ENCODE results near the gene FSTL5.

Gene FSTL5

DNA sequence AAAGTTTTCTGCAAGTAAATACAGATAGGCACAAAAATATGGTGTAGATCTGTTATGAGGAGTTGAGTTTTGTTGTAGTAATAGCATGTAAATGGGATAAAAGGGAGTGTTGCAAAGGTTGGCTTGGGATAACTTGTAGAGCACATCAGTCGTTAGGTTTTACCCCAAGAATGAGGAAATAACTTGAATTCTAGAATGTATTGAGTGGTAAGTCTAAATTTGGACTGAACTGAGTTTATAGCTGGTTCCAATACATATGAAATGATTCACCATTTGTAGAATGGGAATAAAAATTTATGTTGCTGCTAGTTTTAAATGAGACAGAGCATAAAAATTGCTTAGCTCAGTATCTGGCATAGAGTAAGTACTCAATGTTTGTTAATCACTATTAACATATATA, 719.2 kb downstream of the FSTL5 start:
- TF ChIP-seq SIN3A (IDR thresholded peaks at IDR 0.05; ENCODE audit: borderline replicate concordance, insufficient read depth, low read length) (no peak), POLR2AphosphoS5 (IDR thresholded peaks at IDR 0.05; ENCODE audit: low read depth, low read length) (no peak), FOXP2 (optimal IDR thresholded peaks at IDR 0.05; ENCODE audit: borderline replicate concordance, extremely low read depth, extremely low read length, insufficient read depth) (no peak), TAF1 (IDR thresholded peaks at IDR 0.05; ENCODE audit: borderline replicate concordance, insufficient read depth, low read length) (no peak)
- TF ChIP-seq, protein P1, sequence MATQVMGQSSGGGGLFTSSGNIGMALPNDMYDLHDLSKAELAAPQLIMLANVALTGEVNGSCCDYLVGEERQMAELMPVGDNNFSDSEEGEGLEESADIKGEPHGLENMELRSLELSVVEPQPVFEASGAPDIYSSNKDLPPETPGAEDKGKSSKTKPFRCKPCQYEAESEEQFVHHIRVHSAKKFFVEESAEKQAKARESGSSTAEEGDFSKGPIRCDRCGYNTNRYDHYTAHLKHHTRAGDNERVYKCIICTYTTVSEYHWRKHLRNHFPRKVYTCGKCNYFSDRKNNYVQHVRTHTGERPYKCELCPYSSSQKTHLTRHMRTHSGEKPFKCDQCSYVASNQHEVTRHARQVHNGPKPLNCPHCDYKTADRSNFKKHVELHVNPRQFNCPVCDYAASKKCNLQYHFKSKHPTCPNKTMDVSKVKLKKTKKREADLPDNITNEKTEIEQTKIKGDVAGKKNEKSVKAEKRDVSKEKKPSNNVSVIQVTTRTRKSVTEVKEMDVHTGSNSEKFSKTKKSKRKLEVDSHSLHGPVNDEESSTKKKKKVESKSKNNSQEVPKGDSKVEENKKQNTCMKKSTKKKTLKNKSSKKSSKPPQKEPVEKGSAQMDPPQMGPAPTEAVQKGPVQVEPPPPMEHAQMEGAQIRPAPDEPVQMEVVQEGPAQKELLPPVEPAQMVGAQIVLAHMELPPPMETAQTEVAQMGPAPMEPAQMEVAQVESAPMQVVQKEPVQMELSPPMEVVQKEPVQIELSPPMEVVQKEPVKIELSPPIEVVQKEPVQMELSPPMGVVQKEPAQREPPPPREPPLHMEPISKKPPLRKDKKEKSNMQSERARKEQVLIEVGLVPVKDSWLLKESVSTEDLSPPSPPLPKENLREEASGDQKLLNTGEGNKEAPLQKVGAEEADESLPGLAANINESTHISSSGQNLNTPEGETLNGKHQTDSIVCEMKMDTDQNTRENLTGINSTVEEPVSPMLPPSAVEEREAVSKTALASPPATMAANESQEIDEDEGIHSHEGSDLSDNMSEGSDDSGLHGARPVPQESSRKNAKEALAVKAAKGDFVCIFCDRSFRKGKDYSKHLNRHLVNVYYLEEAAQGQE (IDR thresholded peaks at IDR 0.05; ENCODE audit: insufficient read depth in 1 of 2, low read depth in 2 of 2, low read length in 2 of 2), result no peak

DNA sequence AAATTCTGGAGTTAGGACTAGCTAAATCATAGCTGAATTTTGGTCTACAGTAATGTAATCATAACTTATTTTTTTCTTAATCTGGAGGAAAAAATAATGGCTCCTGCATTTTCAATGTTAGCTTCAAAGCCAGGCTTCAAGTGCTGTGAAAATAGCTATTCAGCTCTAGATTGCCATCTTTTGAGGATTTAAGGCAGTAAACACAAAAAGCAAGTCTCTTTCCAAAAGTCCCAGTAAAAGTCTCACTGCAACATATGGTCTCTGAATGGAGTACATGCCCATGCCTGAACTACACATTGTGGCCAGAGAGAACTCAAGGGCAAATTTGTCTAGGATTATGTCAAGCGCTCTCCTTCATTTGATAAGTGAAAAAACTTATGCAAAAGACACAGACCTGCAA, 720.9 kb downstream of the FSTL5 start:
- no peak for TF ChIP-seq TAF1 (IDR thresholded peaks at IDR 0.05; ENCODE audit: borderline replicate concordance, insufficient read depth, low read length)
- no peak for TF ChIP-seq FOXP2 (optimal IDR thresholded peaks at IDR 0.05; ENCODE audit: borderline replicate concordance, extremely low read depth, extremely low read length, insufficient read depth)
- no peak for TF ChIP-seq SIN3A (IDR thresholded peaks at IDR 0.05; ENCODE audit: borderline replicate concordance, insufficient read depth, low read length)
- TF ChIP-seq POLR2AphosphoS5 (IDR thresholded peaks at IDR 0.05; ENCODE audit: low read depth, low read length), result no peak
- TF ChIP-seq, protein P1 (IDR thresholded peaks at IDR 0.05; ENCODE audit: insufficient read depth in 1 of 2, low read depth in 2 of 2, low read length in 2 of 2), result no peak

DNA sequence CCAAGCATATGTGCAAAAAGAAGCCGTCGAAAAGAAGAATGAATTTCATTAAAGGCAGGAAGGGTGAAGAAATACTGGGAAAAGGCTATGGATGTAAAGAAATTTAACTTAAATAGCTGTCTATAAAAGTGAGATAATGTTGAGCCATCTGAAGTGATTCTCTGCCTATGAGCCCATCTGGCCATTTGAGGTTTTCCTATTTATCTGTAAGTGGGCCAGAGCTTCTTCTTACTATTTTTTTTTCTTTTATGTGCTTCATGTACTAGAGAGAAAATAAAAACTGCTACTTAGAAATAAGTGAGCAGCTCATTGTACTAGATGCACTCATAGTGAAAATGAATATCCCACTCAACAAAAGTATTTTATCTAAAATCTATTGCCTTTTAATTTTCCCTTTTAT, 725.7 kb downstream of the FSTL5 start:
- no peak for TF ChIP-seq POLR2AphosphoS5 (IDR thresholded peaks at IDR 0.05; ENCODE audit: low read depth, low read length)
- no peak for TF ChIP-seq TAF1 (IDR thresholded peaks at IDR 0.05; ENCODE audit: borderline replicate concordance, insufficient read depth, low read length)
- no peak for TF ChIP-seq SIN3A (IDR thresholded peaks at IDR 0.05; ENCODE audit: borderline replicate concordance, insufficient read depth, low read length)
- no peak for TF ChIP-seq FOXP2 (optimal IDR thresholded peaks at IDR 0.05; ENCODE audit: borderline replicate concordance, extremely low read depth, extremely low read length, insufficient read depth)
- TF ChIP-seq, protein P1 (IDR thresholded peaks at IDR 0.05; ENCODE audit: insufficient read depth in 1 of 2, low read depth in 2 of 2, low read length in 2 of 2), result no peak

DNA sequence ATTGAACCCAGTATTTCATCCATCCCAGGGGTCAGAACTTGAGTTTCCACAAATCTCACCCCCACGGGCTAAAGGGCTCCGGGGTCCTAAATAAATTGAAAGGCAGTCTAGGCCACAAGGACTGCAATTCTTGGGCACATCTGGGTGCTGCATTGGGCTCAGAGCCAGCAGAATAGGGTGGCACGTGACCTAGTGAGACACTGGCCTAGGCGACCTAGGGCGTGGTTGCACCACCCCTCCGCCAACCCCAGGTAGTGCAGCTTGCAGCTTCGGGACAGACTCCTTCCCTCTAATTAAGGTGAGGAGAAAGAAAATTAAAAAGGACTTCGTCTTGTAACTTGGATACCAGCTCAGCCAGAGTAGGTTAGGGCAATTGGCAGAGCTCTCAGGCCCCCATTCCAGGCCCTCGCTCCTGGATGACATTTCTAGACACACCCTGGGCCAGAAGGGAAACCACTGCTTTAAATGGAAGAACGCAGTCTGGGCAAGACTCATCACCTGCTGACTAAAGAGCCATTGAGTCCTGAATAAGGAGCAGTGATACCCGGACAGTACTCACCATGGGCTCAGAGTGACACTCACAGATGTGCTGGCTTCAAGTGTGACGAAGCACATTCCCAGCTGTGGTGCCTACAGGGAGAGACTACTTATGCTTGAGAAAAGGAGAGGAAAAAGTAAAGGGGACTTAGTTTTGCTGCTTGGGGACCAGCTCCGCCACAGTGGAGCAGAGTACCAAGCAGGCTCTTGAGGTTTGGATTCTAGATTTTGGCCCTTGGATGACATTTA, 735.4 kb downstream of the FSTL5 start:
- TF ChIP-seq, protein P1 (IDR thresholded peaks at IDR 0.05; ENCODE audit: insufficient read depth in 1 of 2, low read depth in 2 of 2, low read length in 2 of 2), result no peak
- TF ChIP-seq POLR2AphosphoS5 (IDR thresholded peaks at IDR 0.05; ENCODE audit: low read depth, low read length) (no peak), FOXP2 (optimal IDR thresholded peaks at IDR 0.05; ENCODE audit: borderline replicate concordance, extremely low read depth, extremely low read length, insufficient read depth) (no peak), SIN3A (IDR thresholded peaks at IDR 0.05; ENCODE audit: borderline replicate concordance, insufficient read depth, low read length) (no peak), TAF1 (IDR thresholded peaks at IDR 0.05; ENCODE audit: borderline replicate concordance, insufficient read depth, low read length) (no peak)
